Panc1 (cell line): ENCODE results near the gene NFX1.

ENCODE experiments used
- POLR2AphosphoS5 ChIP-seq: IDR thresholded peaks from 2 replicates; pipeline ENCODE4 v1.6.1; 2012; ENCODE audit warnings: mild to moderate bottlenecking, low read depth, low read length, moderate library complexity
- SIN3A ChIP-seq: IDR thresholded peaks from 2 replicates; pipeline ENCODE4 v1.6.1; 2012; ENCODE audit warnings: low read depth, mild to moderate bottlenecking, low read length, moderate library complexity, borderline replicate concordance; ENCODE audit not compliant: insufficient read depth

- TF ChIP-seq SIN3A (no peak), POLR2AphosphoS5 (no peak)
Observed at GRCh38 chr9:33306037-33306436, 15.7 kb downstream of the NFX1 start.
